Heart right ventricle (tissue), 16 donors: ENCODE measurements around the gene PSMD13. TPM values are rescaled to one million over a fixed set of nuclear protein-coding genes. Genes with fewer than 3 reads are reported as not detected.
"Not testable (repeated sequence)": the region's sequence is repeated elsewhere in the genome, so short reads cannot be mapped to it uniquely, and the experiment has no call there.

Experiments
- ATAC-seq, 8 donors: fragments of 200-7000 bp; cut with Tn5 transposase; one replicate each; pipeline ENCODE4 v1.9.1; 2020; ENCODE audit warnings: mild to moderate bottlenecking in 8 of 8, moderate library complexity in 8 of 8, moderate number of reproducible peaks in 1 of 8
- DNase-seq, 2 donors: peaks; one replicate each; pipeline ENCODE4 v3.0.0-alpha.2; 2020
- H3K27ac ChIP-seq, 10 donors: fragments of 200-600 bp; sonication (generic) in 2 of 10; one replicate each; pipeline versions ENCODE4 v1.5.0 to v1.8.0; 2020 to 2022; ENCODE audit warnings: mild to moderate bottlenecking in 3 of 10
- H3K27me3 ChIP-seq, 7 donors: fragments of 200-600 bp; one replicate each; pipeline ENCODE4 v1.8.0; 2021 to 2022; ENCODE audit warnings: mild to moderate bottlenecking in 2 of 7
- H3K36me3 ChIP-seq, 9 donors: fragments of 200-600 bp; sonication (generic) in 1 of 9; one replicate each; pipeline versions ENCODE4 v1.5.0 to v1.8.0; 2020 to 2022; ENCODE audit warnings: mild to moderate bottlenecking in 2 of 9
- H3K4me1 ChIP-seq, 9 donors: fragments of 200-600 bp; sonication (generic) in 1 of 9; one replicate each; pipeline versions ENCODE4 v1.5.0 to v1.8.0; 2020 to 2022; ENCODE audit warnings: mild to moderate bottlenecking in 4 of 9
- H3K4me3 ChIP-seq, 10 donors: fragments of 200-600 bp; sonication (generic) in 2 of 10; one replicate each; pipeline versions ENCODE4 v1.5.0 to v1.8.0; 2020 to 2022; ENCODE audit warnings: mild to moderate bottlenecking in 7 of 10, moderate library complexity in 2 of 10
- H3K9me3 ChIP-seq, 11 donors: fragments of 200-600 bp in 10 of 11; sonication (generic) in 2 of 11; one replicate each; pipeline versions ENCODE4 v1.5.0 to v1.8.0; 2013 to 2022; ENCODE audit warnings: mild to moderate bottlenecking in 2 of 11, control low read depth in 1 of 11, moderate library complexity in 1 of 11
- WGBS, 2 donors: extraction: QIAGEN DNeasy Blood & Tissue Kit; methylation state at CpG; one replicate each; pipeline ENCODE4 v1.1.7; 2013; ENCODE audit warnings: inconsistent platforms in 1 of 2; 5-methylcytosine and 5-hydroxymethylcytosine counted together
- intact Hi-C, 10 donors: fragments of 100-400 bp; cut with DNase I; formaldehyde crosslinking; loops; one replicate each; pipeline versions ENCODE4 v1.11.1 to v1.14.2; 2022
- polyA plus RNA-seq, 2 donors: library from polyadenylated mRNA; stranded (reverse); fragments of 200-250 nt; gene quantifications; one replicate each; pipeline ENCODE4 v1.2.3, GENCODE V29; 2013
- total RNA-seq, 10 donors: library from RNA; stranded (reverse); fragmentation: NEBNext Ultra II Directional in 3 of 10; extraction: Animal tissue kit (Norgen Biotek cat#: 25700) in 3 of 10; gene quantifications; one replicate each; pipeline versions ENCODE4 v1.2.1 to v1.2.4, GENCODE V29; 2021 to 2023
- TF ChIP-seq, protein P1 (sequence below), 9 donors: fragments of 200-600 bp; sonication (generic) in 2 of 9; IDR thresholded peaks; one replicate each; pipeline versions ENCODE4 v1.5.0 to v1.8.0; 2021 to 2022; ENCODE audit warnings: antibody characterized with exemption in 9 of 9, mild to moderate bottlenecking in 5 of 9, moderate library complexity in 1 of 9
- donor health status: Arrhythmogenic right ventricular cardiomyopathy.
- donor health status: ischemic (EF 13 %, LVEDD 7.1; RV severe dilation, severe dysfunction).
- donor health status: healthy with polysubstance abuse.
- donor health status: DM: no; HTN: yes; CAD: no.
- donor health status: DM: no; HTN: no; CAD: no.
- donor health status: ischemic (EF 25% LVEDD 6.9; RV normal size, moderate dysfunction).
- donor health status: ischemic (EF 25% LVEDD 5.7; RV mildly dilated, moderate dysfunction).
- donor health status: healthy.
- donor health status: DM: yes; HTN: yes; CAD: no.
- donor health status: Ischemic cardiomyopathy.
- donor health status: ischemic (EF 35%, LVEDD 5.7; RV mildly dilated, moderate dysfunction).
- donor health status: nonischemic (EF 11% LVEDD 7.7; RV severe dilation, severe dysfunction).
- donor health status: DM: yes; HTN: yes; CAD: no.
- donor health status: PGD.
- donor health status: ischemic (EF 29% LVEDD 5.4; RV normal size, mild dysfunction).
- donor health status: nonischemic (EF 23%, LVEDD 6.1; RV moderate dilation, normal function).

PSMD13 gene
- total and polyA plus RNA-seq, 12 donors, result 78.7 to 163 (median 94.4) TPM

DNA sequence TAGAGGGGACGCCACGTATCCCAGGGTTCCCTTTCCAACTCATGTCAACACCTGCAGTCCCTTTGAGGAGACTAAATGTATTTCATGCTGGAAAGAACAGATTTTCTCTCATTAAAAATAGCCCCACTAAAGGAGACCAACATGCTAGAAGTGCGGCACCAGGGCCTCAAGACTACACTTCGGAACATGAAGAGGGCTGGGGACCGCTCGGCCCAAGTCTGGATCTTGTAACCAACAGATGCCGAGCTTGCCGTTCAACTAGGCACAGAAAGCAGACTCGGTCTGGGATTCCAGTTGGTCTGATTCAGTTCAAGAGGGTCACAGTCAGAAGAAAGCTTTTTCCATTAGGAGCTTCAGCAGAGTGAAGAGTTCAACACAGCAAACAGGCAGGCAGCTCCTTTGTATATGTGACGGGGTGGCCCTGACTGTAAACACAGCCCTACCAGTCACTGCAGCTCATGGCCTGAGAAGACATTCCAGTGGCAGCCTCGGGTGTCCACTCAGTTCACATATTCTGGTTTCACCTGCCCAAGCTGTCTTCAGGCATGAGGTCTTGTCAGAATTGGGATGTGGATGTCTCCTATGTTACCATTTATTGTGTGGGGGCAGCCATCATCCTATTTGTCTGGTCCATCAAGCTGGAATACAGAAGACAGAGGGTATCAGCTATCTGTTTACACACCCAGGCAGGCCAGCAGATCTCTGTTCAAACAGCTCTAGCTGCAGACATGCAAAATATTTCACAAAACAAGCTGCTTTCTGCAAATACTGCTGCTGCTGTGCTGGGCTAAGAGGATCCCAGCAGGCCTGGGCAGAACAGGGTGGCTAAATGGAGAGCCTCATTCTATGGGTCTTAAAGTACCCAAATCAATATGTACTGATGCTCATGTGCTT is 20.4 kb upstream of the PSMD13 start:
- Histone ChIP-seq H3K4me3 (no peak overlapping the region), H3K9me3 (no peaks in the 10 kb centered on the region), H3K36me3 (peaks cover 0 to 82% (median 49%) of the 10 kb centered on the region in 9 donors), H3K4me1 (peaks cover 0 to 14% (median 0%) of the 10 kb centered on the region in 9 donors), H3K27me3 (no peaks in the 10 kb centered on the region), H3K27ac (peak overlapping the region in 1 of 10 donors; percentile 15)
- TF ChIP-seq, protein P1, sequence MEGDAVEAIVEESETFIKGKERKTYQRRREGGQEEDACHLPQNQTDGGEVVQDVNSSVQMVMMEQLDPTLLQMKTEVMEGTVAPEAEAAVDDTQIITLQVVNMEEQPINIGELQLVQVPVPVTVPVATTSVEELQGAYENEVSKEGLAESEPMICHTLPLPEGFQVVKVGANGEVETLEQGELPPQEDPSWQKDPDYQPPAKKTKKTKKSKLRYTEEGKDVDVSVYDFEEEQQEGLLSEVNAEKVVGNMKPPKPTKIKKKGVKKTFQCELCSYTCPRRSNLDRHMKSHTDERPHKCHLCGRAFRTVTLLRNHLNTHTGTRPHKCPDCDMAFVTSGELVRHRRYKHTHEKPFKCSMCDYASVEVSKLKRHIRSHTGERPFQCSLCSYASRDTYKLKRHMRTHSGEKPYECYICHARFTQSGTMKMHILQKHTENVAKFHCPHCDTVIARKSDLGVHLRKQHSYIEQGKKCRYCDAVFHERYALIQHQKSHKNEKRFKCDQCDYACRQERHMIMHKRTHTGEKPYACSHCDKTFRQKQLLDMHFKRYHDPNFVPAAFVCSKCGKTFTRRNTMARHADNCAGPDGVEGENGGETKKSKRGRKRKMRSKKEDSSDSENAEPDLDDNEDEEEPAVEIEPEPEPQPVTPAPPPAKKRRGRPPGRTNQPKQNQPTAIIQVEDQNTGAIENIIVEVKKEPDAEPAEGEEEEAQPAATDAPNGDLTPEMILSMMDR (IDR thresholded peaks at IDR 0.05), result no peak
- no peak for ATAC-seq
- 88 to 92% methylated on average over 11 of the region's 11 CpGs for WGBS, 2 donors
- no peak for DNase-seq
- intact Hi-C loops, result loop anchor here in 1 of 10 donors (10.0 kb wide), 1 partner anchor 288 kb away; the partner anchor contains the start of gene RNH1

DNA sequence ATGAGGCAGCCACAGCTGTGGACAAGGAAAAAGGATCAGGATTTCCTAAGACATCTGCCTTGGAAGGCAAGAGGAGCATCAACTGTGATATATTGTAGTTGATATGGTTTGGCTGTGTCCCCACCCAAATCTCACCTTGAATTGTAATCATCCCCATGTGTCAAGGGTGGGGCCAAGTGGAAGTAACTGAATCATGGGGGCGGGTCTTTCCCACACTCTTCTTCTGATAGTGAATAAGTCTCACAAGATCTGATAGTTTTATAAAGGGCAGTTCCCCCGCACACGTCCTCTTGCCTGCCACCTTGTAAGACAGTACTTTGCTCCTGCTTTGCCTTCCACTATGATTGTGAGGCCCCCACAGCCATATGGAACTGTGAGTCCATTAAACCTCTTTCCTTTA is 19.1 kb upstream of the PSMD13 start:
- TF ChIP-seq, protein P1 (IDR thresholded peaks at IDR 0.05), result no peak
- Histone ChIP-seq H3K4me3 (no peak overlapping the region), H3K27ac (no peak overlapping the region), H3K27me3 (no peaks in the 10 kb centered on the region), H3K36me3 (peaks cover 0 to 80% (median 35%) of the 10 kb centered on the region in 9 donors), H3K4me1 (peaks cover 0 to 20% (median 0%) of the 10 kb centered on the region in 9 donors), H3K9me3 (no peaks in the 10 kb centered on the region)
- intact Hi-C loops, result loop anchor here in 1 of 10 donors (10.0 kb wide), 1 partner anchor 287 kb away; the partner anchor contains the start of gene RNH1
- WGBS, 2 donors, result 90 to 93% methylated on average over 3 of the region's 3 CpGs
- no peak for DNase-seq
- ATAC-seq, result no peak

DNA sequence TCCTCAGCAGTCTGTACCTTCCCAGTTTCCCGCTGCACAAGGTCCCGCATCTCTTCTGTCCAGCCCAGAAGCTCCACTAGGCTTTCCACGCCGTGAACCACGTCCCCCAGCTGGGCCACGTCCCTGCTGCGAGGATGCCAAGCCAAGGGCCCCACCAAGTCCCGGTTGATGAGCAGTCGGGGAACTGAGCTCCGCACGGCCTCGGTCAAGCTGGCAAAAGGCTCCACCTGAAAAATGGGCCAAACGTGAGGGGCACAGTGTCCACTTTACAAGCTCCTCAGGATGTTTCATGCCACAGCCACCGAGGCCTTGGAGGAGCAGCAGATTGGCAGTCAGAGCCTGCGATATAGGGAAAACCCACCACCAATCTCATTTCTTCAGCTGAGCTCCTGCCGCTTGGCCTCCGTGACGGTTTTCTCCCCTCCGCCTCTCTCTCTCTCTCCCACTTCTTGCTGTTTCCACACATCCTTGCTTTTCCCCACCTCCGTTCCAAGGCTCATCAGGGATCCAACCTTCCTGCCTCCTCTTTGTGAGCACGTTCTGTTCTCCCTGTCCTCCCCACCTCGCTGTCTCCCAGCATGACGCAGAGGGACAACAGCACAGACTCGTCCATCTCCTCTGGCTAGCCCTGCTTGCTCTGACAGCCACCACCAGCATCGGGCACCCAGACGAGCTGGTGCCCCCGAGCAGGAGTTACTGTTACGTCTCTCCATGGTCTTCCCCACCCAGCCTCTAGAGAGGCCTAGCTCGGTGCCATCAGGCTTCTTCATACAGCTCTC is 17.8 kb upstream of the PSMD13 start:
- TF ChIP-seq, protein P1 (IDR thresholded peaks at IDR 0.05), result no peak
- ATAC-seq (no peak), DNase-seq (no peak)
- H3K4me3 ChIP-seq, result no peak overlapping the region
- no peaks in the 10 kb centered on the region for H3K9me3 ChIP-seq
- H3K4me1 ChIP-seq, result peaks cover 0 to 27% (median 0%) of the 10 kb centered on the region in 9 donors
- intact Hi-C loops, result loop anchor here in 1 of 10 donors (10.0 kb wide), 1 partner anchor 286 kb away; the partner anchor contains the start of gene RNH1
- peaks cover 0 to 72% (median 26%) of the 10 kb centered on the region in 9 donors for H3K36me3 ChIP-seq
- 92% methylated on average over 29 of the region's 29 CpGs for WGBS, 2 donors
- H3K27ac ChIP-seq, result no peak overlapping the region
- H3K27me3 ChIP-seq, result no peaks in the 10 kb centered on the region

DNA sequence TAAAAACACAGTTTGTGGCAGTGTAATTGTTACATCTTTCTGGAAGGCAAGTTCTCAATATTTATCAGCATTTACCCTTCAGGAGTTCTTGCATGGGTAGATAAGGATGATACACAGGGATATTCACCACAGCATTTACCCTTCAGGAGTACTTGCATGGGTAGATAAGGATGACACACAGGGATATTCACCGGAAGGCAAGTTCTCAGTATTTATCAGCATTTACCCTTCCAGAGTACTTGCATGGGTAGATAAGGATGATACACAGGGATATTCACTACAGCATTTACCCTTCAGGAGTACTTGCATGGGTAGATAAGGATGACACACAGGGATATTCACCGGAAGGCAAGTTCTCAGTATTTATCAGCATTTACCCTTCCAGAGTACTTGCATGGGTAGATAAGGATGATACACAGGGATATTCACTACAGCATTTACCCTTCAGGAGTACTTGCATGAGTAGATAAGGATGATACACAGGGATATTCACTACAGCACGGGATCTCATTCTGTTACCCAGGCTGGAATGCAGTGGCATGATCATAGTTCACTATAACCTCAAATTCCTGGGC is 16.0 kb upstream of the PSMD13 start:
- WGBS, 2 donors, result 66 to 69% methylated on average over 2 to 3 of the region's 3 CpGs
- H3K27me3 ChIP-seq, ATAC-seq, H3K9me3 ChIP-seq, H3K4me3 ChIP-seq, intact Hi-C loops, DNase-seq: not testable (repeated sequence)
- Histone ChIP-seq H3K36me3 (peaks cover 0 to 59% (median 12%) of the 10 kb centered on the region in 9 donors), H3K4me1 (peaks cover 0 to 35% (median 0%) of the 10 kb centered on the region in 9 donors), H3K27ac (peak overlapping the region in 1 of 10 donors; percentile 60)
